Measurements from ENCODE around the gene SOX2.

- TF ChIP-seq CTCF (IDR thresholded peaks at IDR 0.05) (no peak), POLR2A (IDR thresholded peaks at IDR 0.05) (no peak)
Observed at GRCh38 chr3:181683563-181683962, 28.2 kb upstream of the SOX2 start.

Measured in thyroid gland (tissue), 4 donors.